ENCODE data around the gene RPAIN. TPM values are rescaled to one million over a fixed set of nuclear protein-coding genes. Genes with fewer than 3 reads are reported as not detected.
"Not testable (repeated sequence)": the region's sequence is repeated elsewhere in the genome, so short reads cannot be mapped to it uniquely, and the experiment has no call there.

The RPAIN gene
- total RNA-seq, 1 donor from 2014 or later: 34.1 TPM

DNA sequence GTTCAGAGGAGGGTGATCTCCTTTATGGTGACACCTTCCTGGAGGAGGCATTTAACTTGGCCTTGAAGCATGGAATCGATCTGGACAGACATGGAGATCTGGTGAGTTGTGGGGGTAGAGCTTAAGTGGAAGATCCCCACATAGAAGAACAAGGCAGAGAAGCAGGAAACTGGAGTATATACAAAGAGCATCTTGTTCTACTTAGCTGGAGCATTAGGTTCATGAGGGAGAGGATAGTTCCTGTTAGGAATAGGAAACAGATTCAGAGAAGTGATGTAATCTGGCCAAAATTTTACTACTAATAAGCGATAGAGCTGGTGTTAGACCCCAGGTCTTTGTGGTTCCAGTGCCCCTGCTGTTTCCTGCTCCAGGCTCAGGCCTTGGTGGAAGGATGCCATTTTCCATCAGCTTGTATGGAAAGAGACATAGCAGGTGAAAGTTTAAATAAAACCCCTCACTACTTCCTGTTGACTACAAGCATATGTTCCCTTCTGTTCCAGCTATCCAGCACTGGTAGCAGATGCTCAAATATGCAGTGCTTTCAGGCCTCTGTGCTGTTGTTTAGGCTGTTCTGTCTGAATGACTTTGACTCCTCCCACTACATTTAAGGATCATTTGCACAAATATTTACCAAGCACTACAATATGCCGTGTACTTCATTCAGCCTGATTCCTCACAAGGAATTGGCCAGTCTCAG, 9.4 kb downstream of the RPAIN start:
- DNase-seq (ENCODE audit: low spot score): no peak

- no peak for DNase-seq (ENCODE audit: low spot score)
Observed at GRCh38 chr17:5430413-5430999, 10.5 kb downstream of the RPAIN start.

- not testable (repeated sequence) for DNase-seq (ENCODE audit: low spot score)
Observed at GRCh38 chr17:5431234-5431633, 11.3 kb downstream of the RPAIN start.

DNA sequence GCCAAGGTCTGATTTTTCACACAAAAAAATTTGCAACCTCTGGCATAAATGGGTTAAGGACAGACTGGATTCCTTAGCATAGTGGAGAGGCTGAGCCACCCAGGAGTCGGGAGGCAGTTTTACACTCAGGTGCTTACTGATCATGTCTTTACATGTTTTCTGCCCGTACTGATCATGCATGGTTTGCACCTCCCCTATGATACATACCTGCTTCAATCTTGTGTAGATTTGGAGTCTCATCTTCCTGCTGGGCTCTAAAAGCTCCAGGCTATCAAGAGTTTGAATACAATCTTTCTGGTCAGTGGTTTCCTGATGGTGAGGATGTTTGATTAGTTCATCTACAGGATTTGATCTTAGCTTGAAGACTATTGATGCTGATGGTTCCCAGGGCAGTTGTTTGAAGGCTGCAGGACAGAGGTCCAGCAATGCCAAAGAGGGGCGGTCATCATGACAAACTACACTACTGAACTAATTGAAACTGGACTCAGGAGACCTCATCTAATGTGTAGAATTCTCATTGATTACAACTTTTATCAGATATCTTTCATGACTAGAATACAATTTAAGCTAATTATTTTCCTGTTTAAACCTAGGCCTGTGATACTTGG, 12.1 kb downstream of the RPAIN start:
- DNase-seq (ENCODE audit: low spot score): no peak

- no peak for DNase-seq (ENCODE audit: low spot score)
Observed at GRCh38 chr17:5434984-5435383, 15.0 kb downstream of the RPAIN start.

- not testable (repeated sequence) for DNase-seq (ENCODE audit: low spot score)
Observed at GRCh38 chr17:5435781-5436315, 15.9 kb downstream of the RPAIN start.

- no peak for DNase-seq (ENCODE audit: low spot score)
Observed at GRCh38 chr17:5437721-5438317, 17.8 kb downstream of the RPAIN start.

- DNase-seq (ENCODE audit: low spot score): peak; percentile 96
Observed at GRCh38 chr17:5438716-5439445, 18.9 kb downstream of the RPAIN start, which contains the start of gene C1QBP. Gene C1QBP (minus strand): TSS chr17:5439155. CDS start chr17:5439073, 82 bp downstream.

- DNase-seq (ENCODE audit: low spot score): no peak
Observed at GRCh38 chr17:5439446-5439764, 19.4 kb downstream of the RPAIN start.

GRCh38 chr17:5443728-5444127, 23.7 kb downstream of the RPAIN start:
- DNase-seq (ENCODE audit: low spot score): no peak

GRCh38 chr17:5444209-5444608, 24.2 kb downstream of the RPAIN start:
- no peak for DNase-seq (ENCODE audit: low spot score)

DNA sequence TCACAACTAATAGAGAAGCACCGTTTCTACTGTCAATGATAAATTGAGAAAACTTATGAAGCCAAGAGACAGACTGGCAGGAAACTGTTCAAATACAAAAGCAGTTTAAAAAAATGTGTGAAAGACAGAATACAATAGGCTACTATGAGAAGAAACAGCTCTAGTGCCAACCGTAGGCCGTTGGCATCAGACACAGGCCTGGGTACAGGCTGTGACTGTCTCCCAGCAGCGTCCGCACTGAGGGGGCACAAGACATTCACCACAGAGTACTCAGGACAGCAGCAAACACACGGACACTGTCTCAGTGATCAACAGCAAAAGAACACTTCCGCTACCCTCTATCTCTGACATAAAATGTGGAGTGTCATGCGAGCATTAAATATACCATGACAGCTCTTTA, 26.8 kb downstream of the RPAIN start:
- no peak for DNase-seq (ENCODE audit: low spot score)

DNA sequence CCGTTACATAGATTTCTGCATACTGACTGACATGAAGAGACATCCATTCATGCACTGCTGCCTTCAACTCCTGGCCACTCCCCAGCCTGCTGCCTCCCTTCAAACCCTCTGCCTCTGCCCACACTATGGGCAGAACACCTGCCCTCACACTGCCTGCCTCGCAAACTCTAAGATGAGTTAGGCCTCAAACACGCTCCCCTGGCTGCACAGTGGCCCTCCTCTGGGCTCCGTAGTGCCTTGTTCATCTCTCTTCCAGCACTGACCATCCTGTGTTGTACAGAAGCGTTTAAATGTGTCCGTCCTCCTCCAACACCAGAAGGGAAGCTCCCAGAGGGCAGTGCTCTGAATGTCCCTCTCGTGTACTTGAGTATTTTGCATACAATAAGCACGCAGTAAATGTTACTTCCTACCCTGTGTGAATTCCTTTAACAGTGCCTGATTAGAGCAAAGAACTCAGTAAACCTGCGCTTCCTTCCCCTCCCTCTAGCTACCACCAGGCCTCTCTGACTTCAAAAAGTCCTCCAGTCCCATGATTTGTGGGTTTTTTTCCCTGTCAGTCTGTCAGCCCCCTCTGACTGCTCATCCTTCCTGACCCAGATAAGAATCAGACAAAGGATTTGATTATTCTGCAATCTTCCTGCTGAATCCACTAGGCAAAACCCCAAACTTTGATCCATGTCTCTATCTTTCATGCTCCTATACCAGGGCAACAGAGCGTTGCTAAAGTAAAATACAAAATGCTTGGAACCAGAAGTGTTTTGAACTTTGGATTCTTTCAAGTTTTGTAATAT, 44.9 kb downstream of the RPAIN start:
- DNase-seq (ENCODE audit: low spot score): no peak

DNA sequence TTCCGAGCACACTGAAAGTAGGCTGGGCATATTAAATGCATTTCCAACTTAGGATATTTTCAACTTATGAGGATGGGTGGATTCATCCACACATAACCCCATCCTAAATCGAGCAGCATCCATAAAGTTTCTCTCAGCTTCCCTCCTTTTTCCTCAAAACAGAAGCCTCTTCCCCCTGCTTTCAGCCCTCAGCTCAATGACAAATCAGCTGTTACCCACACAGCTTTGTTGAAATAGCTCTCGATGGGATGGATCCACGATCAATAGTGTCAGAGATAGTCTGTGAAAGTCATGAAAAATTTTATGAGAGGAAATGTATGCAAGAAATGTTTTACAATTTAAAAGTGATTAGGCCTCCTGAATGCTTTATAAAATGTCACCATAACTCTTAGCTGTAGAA, 46.3 kb downstream of the RPAIN start:
- DNase-seq (ENCODE audit: low spot score): no peak

- no peak for DNase-seq (ENCODE audit: low spot score)
Observed at GRCh38 chr17:5467416-5467815, 47.4 kb downstream of the RPAIN start.

- no peak for DNase-seq (ENCODE audit: low spot score)
Observed at GRCh38 chr17:5468075-5468473, 48.1 kb downstream of the RPAIN start.

DNA sequence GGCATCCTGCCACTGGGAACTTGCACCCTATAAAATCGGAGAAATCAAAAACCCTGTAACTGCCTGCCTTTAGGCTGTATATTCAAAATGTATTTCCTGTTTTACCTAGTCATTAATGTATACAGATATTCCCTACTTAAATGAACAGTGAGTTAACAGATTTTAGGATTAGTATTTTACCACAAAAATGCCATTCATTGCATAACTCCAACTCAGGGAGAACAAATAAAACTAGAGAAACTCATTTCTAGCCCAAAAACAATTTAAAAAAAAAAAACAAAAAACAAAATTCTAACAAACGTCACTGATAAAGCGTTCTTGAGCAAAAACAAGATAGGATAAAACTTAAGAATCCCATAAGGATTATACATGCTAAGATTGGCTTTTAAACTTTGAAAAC, 52.5 kb downstream of the RPAIN start:
- DNase-seq (ENCODE audit: low spot score): no peak

- DNase-seq (ENCODE audit: low spot score): no peak
Observed at GRCh38 chr17:5473906-5474305, 53.9 kb downstream of the RPAIN start.

- no peak for DNase-seq (ENCODE audit: low spot score)
Observed at GRCh38 chr17:5478992-5479391, 59.0 kb downstream of the RPAIN start.

DNA sequence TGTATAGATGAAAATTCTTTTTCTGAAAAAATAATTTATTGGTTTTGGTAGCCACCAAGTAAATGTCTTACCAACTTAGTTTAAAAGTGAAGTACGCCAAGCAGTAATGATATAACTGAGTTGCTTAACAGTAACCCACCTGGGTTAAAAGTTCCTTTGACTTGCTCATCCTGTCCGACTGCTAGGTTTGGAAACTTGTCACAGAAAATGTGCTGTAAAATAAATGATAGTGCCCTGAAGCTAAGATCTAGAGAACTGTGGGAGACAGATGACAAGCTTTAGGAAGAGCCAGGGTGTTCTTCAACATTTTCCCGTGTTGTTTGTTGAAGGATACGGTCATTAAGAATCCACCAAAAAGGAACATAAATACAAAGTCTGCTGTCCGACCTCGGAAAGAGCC, 61.0 kb downstream of the RPAIN start:
- DNase-seq (ENCODE audit: low spot score): no peak

- no peak for DNase-seq (ENCODE audit: low spot score)
Observed at GRCh38 chr17:5481451-5481850, 61.5 kb downstream of the RPAIN start.
